Measurements from ENCODE around the gene ALOX15B. TPM values are rescaled to one million over a fixed set of nuclear protein-coding genes. Genes with fewer than 3 reads are reported as not detected.

The ALOX15B gene
- polyA plus RNA-seq, 3 donors, result 1.7 to 2.8 (median 2.0) TPM

GRCh38 chr17:7995724-7996123 is 43.1 kb upstream of the ALOX15B start:
- no peak overlapping the region for H3K27ac ChIP-seq (ENCODE audit: low read depth in 1 of 2, low read length in 2 of 2)
- Mint-ChIP-seq H3K4me3 (no peak overlapping the region), H3K27me3 (ENCODE audit: low read depth in 3 of 3) (peaks cover 0 to 1% (median 0%) of the 10 kb centered on the region in 3 donors), H3K9me3 (no peaks in the 10 kb centered on the region), H3K36me3 (no peaks in the 10 kb centered on the region), H3K27ac (no peak overlapping the region), H3K4me1 (peaks cover 15% of the 10 kb centered on the region)
- no peak overlapping the region for H2AFZ ChIP-seq (ENCODE audit: insufficient read depth, low read depth, low read length, poor library complexity, severe bottlenecking)
- DNase-seq, result no peak
- peaks cover 10 to 17% of the 10 kb centered on the region in 2 donors for H3K4me1 ChIP-seq (ENCODE audit: control insufficient read depth in 1 of 2, insufficient read depth in 2 of 2, low read length in 2 of 2)
- no peak overlapping the region for H3K4me2 ChIP-seq (replicated peaks; ENCODE audit: extremely low read depth, low read length, poor library complexity, severe bottlenecking)
- H3K79me2 ChIP-seq (ENCODE audit: insufficient read depth, low read length), result no peaks in the 10 kb centered on the region
- H3K9ac ChIP-seq (ENCODE audit: insufficient read depth, low read length, poor library complexity, severe bottlenecking), result no peak overlapping the region
- intact Hi-C loops (cut with micrococcal nuclease), result no loop called here
- H3K27me3 ChIP-seq (ENCODE audit: control insufficient read depth in 2 of 2, insufficient read depth in 2 of 2, low read length in 2 of 2), result no peaks in the 10 kb centered on the region
- no peaks in the 10 kb centered on the region for H4K20me1 ChIP-seq (ENCODE audit: insufficient read depth, low read length)
- H3K9me3 ChIP-seq (replicated peaks in 1 of 2; ENCODE audit: control insufficient read depth in 1 of 2, insufficient read depth in 1 of 2, low read length in 2 of 2), result no peaks in the 10 kb centered on the region
- WGBS (ENCODE audit: insufficient coverage), result no CpG with 5 or more reads among the region's 2 CpGs
- no peaks in the 10 kb centered on the region for H3K36me3 ChIP-seq (replicated peaks in 1 of 2; ENCODE audit: control insufficient read depth in 1 of 2, insufficient read depth in 2 of 2, low read length in 2 of 2)
- no peak overlapping the region for H3K4me3 ChIP-seq (replicated peaks in 1 of 3; ENCODE audit: low read depth in 2 of 3, low read length in 3 of 3)
- TF ChIP-seq CTCF (IDR thresholded peaks at IDR 0.05), result no peak

- Histone ChIP-seq H3K79me2 (ENCODE audit: insufficient read depth, low read length) (no peaks in the 10 kb centered on the region), H2AFZ (ENCODE audit: insufficient read depth, low read depth, low read length, poor library complexity, severe bottlenecking) (no peak overlapping the region), H3K9me3 (replicated peaks in 1 of 2; ENCODE audit: control insufficient read depth in 1 of 2, insufficient read depth in 1 of 2, low read length in 2 of 2) (no peaks in the 10 kb centered on the region), H3K4me1 (ENCODE audit: control insufficient read depth in 1 of 2, insufficient read depth in 2 of 2, low read length in 2 of 2) (peaks cover 14 to 23% of the 10 kb centered on the region in 2 donors), H3K36me3 (replicated peaks in 1 of 2; ENCODE audit: control insufficient read depth in 1 of 2, insufficient read depth in 2 of 2, low read length in 2 of 2) (no peaks in the 10 kb centered on the region), H3K9ac (ENCODE audit: insufficient read depth, low read length, poor library complexity, severe bottlenecking) (no peak overlapping the region), H3K27me3 (ENCODE audit: control insufficient read depth in 2 of 2, insufficient read depth in 2 of 2, low read length in 2 of 2) (no peaks in the 10 kb centered on the region), H3K4me3 (replicated peaks in 1 of 3; ENCODE audit: low read depth in 2 of 3, low read length in 3 of 3) (no peak overlapping the region), H4K20me1 (ENCODE audit: insufficient read depth, low read length) (no peaks in the 10 kb centered on the region), H3K4me2 (replicated peaks; ENCODE audit: extremely low read depth, low read length, poor library complexity, severe bottlenecking) (no peak overlapping the region), H3K27ac (ENCODE audit: low read depth in 1 of 2, low read length in 2 of 2) (no peak overlapping the region)
- no peak for DNase-seq
- TF ChIP-seq CTCF (IDR thresholded peaks at IDR 0.05), result peak; percentile 22
- Mint-ChIP-seq H3K4me1 (peaks cover 26% of the 10 kb centered on the region), H3K4me3 (no peak overlapping the region), H3K27ac (peak overlapping the region in 1 of 7 donors; percentile 45), H3K9me3 (no peaks in the 10 kb centered on the region), H3K27me3 (ENCODE audit: low read depth in 3 of 3) (peaks cover under 1 to 5% (median 2%) of the 10 kb centered on the region in 3 donors), H3K36me3 (no peaks in the 10 kb centered on the region)
- WGBS (ENCODE audit: insufficient coverage), result 6% methylated on average over 5 of the region's 5 CpGs
- intact Hi-C loops (cut with micrococcal nuclease), result no loop called here
Measured at GRCh38 chr17:7997186-7997585, 41.7 kb upstream of the ALOX15B start.
